Measurements from ENCODE around the gene MINDY4.

The MINDY4 gene

DNA sequence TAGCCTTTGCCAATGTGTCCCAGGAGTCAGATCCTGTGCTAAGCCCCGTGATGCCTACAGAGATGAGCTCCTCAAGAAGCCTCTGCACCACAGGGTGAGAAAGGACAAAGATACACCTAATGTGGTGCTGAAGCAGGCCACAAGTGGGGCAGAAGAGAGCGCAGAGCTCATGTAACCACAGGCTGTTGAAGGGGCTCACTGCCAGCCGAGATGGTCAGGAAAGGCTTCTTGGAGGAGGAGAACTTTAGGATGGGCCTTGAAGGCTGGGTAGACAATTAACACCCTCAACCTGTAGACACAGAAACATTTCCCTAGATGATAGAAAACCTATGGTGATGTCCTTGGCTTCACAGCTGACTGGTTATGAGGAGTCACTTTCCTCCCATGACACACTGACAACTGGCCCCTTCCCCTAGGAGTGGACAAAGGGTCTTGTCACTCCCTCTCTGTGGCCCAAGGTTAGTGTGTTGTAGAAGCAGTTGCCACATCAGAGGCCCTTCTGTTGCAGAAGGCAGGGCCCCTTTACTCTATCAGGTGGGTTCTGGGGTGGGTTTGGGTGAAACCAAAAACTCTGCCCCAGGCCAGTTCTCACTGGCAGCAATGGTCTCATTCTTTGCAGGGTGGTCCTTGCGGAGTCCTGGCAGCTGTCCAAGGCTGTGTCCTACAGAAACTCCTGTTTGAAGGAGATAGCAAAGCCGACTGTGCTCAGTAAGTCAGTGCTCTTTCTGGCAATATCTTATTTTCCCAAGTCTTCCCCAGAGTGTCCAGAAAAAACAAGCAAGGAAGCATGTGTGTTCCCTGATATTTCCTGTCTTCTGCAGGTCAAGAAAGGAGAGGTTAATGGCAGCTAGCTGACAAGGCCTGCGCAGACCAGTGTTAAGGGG is 69.2 kb downstream of the MINDY4 start:
- no peak overlapping the region for H3K4me3 ChIP-seq (ENCODE audit: low read depth, low read length)
- no peak for TF ChIP-seq CTCF (IDR thresholded peaks at IDR 0.05; ENCODE audit: control insufficient read depth, extremely low read depth, insufficient read depth)
- no peak for DNase-seq (ENCODE audit: low read depth)

- no peak for DNase-seq (ENCODE audit: low read depth)
- H3K4me3 ChIP-seq (ENCODE audit: low read depth, low read length) = no peak overlapping the region
- TF ChIP-seq CTCF (IDR thresholded peaks at IDR 0.05; ENCODE audit: control insufficient read depth, extremely low read depth, insufficient read depth) = no peak
Measured at GRCh38 chr7:30841025-30841735, 70.0 kb downstream of the MINDY4 start.

DNA sequence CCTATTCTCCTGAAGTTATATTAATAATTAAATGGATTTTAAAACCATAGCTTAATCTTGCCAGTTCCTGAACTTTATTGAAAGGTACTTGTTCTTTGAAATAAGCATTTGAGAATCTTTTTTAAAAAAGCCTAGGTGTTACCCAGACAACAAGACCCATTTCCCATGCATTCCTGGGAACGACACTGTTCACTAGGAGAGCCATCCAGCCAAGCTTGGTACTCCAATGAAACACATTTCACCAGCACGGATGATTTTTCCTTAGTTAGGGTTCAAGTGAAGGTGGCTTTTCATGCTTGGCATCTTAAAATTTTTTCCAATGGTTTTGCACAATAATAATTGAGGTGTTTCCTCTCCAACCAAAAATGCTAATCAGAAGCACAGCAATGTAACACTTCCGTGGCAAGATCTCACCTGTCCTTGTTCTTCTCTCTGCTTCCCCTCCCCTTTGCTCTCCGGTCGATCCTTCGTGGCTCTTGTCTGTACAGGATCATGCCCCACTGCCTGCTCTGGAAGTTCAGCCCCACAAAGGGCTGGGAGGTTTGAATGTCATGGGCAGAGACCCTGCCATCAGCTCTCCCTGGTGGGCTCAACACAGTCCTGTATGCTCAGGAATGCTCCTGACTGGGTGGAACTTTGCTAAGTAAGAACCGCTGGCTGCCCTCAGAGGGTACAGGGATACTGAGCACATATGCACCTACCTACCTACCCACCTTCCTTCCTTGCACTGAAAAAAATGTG is 70.8 kb downstream of the MINDY4 start:
- DNase-seq (ENCODE audit: low read depth) = no peak
- no peak for TF ChIP-seq CTCF (IDR thresholded peaks at IDR 0.05; ENCODE audit: control insufficient read depth, extremely low read depth, insufficient read depth)
- H3K4me3 ChIP-seq (ENCODE audit: low read depth, low read length) = no peak overlapping the region

DNA sequence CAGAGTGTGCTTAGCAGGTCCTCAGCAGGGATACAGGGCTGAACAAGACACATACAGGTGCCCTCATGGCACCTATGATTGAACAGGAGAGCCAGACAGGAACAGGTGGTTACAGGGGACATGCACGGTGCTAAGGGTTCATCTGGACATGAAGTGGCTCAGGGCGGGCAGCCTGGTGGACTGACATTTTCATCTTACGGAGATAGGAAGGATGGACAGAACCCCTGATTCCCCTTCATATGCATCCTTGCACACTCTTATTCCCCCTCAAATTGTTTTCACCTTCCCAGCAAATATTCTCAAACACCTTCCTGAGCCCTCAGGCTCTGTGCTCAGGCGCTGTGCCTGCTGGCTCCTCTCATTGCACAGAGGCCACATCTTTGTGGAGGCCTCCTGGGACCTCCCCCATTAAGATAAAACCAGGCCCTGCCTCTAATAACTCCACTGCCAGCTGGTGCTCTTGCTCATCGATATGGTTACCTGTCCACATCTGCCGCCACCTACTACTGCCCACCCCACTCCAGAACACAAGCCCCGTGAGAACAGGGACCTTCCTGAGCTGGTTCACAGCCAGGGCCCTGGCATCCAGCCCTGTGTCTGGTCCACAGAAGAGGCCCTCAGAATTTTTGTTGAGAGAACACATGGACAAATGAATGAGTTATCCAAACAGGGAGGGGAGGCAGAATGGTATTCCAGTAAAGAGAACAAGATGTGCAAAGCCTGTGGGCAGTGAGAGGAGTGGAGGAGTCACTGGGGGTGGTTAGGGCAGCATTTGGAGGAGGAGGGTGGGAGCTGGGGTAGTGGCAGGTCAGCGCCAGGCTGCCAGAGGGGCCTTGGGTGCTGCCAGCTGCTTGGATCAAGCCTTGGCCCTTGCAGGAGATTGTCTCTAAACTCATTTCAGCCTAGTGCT is 71.6 kb downstream of the MINDY4 start:
- no peak for TF ChIP-seq CTCF (IDR thresholded peaks at IDR 0.05; ENCODE audit: control insufficient read depth, extremely low read depth, insufficient read depth)
- no peak overlapping the region for H3K4me3 ChIP-seq (ENCODE audit: low read depth, low read length)
- no peak for DNase-seq (ENCODE audit: low read depth)

DNA sequence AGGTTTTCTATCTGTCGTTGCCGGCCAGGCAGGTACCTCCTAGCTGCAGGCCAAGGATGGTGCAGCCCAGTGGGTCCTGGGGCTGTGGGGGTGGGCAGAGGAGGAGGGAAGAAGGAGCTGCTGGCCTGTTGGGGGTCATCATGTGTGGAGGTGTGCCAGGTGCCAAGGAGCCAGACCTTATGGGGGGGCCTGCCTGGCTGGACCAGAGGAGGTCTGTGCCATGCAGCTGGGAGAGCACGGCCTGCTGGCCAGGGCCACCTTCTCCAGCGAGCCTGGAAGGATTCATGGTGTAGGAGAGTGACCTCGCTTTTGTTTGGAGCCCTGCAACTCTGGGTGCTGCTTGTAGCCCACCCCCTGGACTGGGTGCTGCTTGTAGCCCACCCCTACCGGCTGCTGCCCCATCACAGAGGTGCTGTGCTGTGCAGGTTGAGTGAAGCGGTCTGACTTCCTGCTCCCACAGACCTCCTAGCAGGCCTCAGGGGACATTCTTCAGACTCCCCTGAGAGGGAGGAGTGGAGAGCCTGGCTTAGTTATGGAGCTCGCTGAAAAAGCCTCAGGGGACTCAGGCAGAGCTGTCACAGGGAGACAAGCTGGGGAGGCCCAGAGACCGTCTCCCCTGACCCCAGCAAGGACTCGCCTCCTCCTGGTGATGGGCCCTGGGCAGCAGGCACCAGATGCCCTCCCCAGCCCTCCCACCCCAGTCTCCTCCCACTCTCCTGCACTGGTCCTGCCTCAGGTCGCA is 72.7 kb downstream of the MINDY4 start:
- no peak for TF ChIP-seq CTCF (IDR thresholded peaks at IDR 0.05; ENCODE audit: control insufficient read depth, extremely low read depth, insufficient read depth)
- H3K4me3 ChIP-seq (ENCODE audit: low read depth, low read length) = no peak overlapping the region
- DNase-seq (ENCODE audit: low read depth) = no peak
